ENCODE results near the gene PPP1R14B. TPM values are rescaled to one million over a fixed set of nuclear protein-coding genes. Genes with fewer than 3 reads are reported as not detected.

Gene PPP1R14B
- total and polyA plus RNA-seq, 4 donors: 24.2 to 57.6 (median 38.3) TPM

DNA sequence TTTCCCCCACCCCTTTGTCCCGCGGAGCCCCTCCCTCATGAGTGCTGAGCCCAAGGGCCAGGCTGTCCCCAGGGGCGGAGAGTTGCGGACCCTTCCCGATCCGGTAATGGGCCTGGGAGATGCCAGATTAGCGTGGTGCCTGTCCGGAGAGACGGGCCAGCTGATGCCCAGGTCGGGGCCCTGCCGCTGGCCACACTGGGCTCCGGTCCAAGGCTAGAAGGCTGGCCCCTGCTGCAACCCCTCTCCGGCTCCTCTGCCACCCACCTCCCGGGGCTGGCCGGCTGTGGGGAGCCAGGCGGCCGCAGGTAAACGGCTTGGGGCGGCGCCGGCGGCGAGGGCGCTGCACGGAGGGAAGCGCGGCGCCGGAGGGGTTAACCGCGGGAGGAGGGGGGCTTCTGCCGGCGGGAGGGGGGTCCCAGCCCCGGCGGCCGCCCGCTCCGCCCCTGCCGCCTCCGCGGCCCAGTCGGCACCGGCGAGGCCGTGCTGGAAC is 44.6 kb upstream of the PPP1R14B start, which contains the start of gene KCNK4:
Gene KCNK4, plus strand, starts transcription at position 41 of the 490 bp plus-strand sequence. CDS start 1,717 bp downstream, outside the sequence.
- WGBS: 6% methylated on average over 45 of the region's 45 CpGs

DNA sequence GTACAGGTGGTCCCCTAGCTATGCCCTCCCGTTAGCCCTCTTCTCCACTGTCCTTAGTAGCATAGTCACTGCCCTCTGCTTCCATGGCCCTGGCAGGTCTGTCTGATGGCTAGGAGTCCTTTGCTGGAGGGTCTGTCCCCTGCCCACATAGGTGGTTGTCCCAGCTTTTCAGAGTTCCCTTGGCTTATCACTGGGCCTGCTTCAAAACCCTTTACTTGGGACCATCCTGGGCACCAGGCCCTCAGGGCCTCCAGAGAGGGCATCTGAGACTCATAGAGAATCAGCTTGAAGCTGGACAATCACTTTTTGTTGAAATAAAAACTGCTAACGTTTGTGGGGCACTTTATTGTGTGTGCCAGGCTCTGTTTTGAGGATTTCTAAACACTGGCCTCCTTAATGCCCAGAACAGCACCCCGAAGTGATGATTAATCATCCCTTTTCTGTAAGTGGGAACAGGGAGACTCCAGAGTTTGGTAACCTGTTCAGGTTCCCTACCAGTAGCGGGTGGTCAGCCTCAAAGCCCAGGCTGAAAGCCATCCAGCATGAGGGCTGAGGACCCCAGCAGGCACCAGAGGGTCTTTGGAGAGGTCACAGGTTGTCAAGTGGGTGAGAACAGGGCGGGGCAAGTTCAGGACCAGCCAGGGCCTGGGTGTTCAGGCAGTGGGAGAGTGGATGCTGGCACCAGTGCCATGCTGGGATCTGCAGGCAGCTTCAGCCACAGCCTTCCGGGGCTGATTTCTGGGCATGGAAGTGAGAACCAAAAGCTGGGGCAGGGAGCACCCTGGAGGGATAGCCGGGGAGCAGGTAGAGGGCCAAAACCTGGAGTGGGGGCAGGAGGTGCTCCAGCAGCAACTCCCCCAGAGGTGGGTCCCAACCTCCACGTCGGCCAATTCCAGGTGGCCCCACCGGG is 43.9 kb upstream of the PPP1R14B start:
- no peak for TF ChIP-seq JUND (IDR thresholded peaks at IDR 0.05)
- H3K27me3 ChIP-seq (ENCODE audit: control insufficient read depth in 4 of 4, insufficient read depth in 4 of 4, low read length in 3 of 4): peaks cover 0 to 12% (median 4%) of the 10 kb centered on the region in 4 donors
- H3K4me3 ChIP-seq (ENCODE audit: low read depth in 1 of 3, low read length in 3 of 3): no peak overlapping the region
- H3K36me3 ChIP-seq (ENCODE audit: control insufficient read depth in 4 of 4, insufficient read depth in 3 of 4, low read depth in 1 of 4, low read length in 3 of 4): no peaks in the 10 kb centered on the region
- peaks cover 11 to 38% (median 13%) of the 10 kb centered on the region in 4 donors for H3K4me1 ChIP-seq (ENCODE audit: control insufficient read depth in 4 of 4, insufficient read depth in 4 of 4, low read length in 3 of 4)
- 55% methylated on average over 10 of the region's 10 CpGs for WGBS
- DNase-seq (ENCODE audit: low spot score): no peak
- no peak overlapping the region for H3K27ac ChIP-seq (ENCODE audit: low read depth in 1 of 2, low read length in 2 of 2)
- H3K9me3 ChIP-seq (ENCODE audit: control insufficient read depth in 4 of 4, low read length in 3 of 4): no peaks in the 10 kb centered on the region
- no peak overlapping the region for H3K9ac ChIP-seq (ENCODE audit: low read depth in 1 of 2, low read length in 2 of 2)

More for the DNA sequence above, 44.6 kb upstream of the PPP1R14B start, which contains the start of gene KCNK4:
- Histone ChIP-seq H3K4me3 (ENCODE audit: low read depth in 1 of 3, low read length in 3 of 3) (peak within 1 kb of the TSS in 1 of 3 donors; percentile 32), H3K9me3 (ENCODE audit: control insufficient read depth in 4 of 4, low read length in 3 of 4) (no peaks in the 10 kb centered on the region), H3K27me3 (ENCODE audit: control insufficient read depth in 4 of 4, insufficient read depth in 4 of 4, low read length in 3 of 4) (peaks cover 0 to 13% (median 4%) of the 10 kb centered on the region in 4 donors), H3K4me1 (ENCODE audit: control insufficient read depth in 4 of 4, insufficient read depth in 4 of 4, low read length in 3 of 4) (peaks cover 6 to 33% (median 10%) of the 10 kb centered on the region in 4 donors), H3K27ac (ENCODE audit: low read depth in 1 of 2, low read length in 2 of 2) (no peak within 1 kb of the TSS), H3K9ac (ENCODE audit: low read depth in 1 of 2, low read length in 2 of 2) (no peak within 1 kb of the TSS), H3K36me3 (ENCODE audit: control insufficient read depth in 4 of 4, insufficient read depth in 3 of 4, low read depth in 1 of 4, low read length in 3 of 4) (no peaks in the 10 kb centered on the region)
- TF ChIP-seq SP1 (IDR thresholded peaks at IDR 0.05): no peak
- no peak for TF ChIP-seq GABPA (IDR thresholded peaks at IDR 0.05 in 1 of 2, conservative IDR thresholded peaks at IDR 0.05 in 1 of 2)
- no peak for TF ChIP-seq TAF1 (conservative IDR thresholded peaks at IDR 0.05)
- TF ChIP-seq EGR1 (IDR thresholded peaks at IDR 0.05; ENCODE audit: low read depth in 2 of 2): no peak
- TF ChIP-seq HNF4G (IDR thresholded peaks at IDR 0.05): no peak
- TF ChIP-seq RAD21 (IDR thresholded peaks at IDR 0.05): no peak
- TF ChIP-seq FOXA2 (IDR thresholded peaks at IDR 0.05): no peak
- TF ChIP-seq ZBTB33 (IDR thresholded peaks at IDR 0.05): no peak
- TF ChIP-seq ATF3 (IDR thresholded peaks at IDR 0.05): no peak
- no peak for TF ChIP-seq RXRA (IDR thresholded peaks at IDR 0.05)
- no peak for TF ChIP-seq MAX (IDR thresholded peaks at IDR 0.05)
- DNase-seq (ENCODE audit: low spot score): no peak

GRCh38 chr11:64289002-64289564 is 42.3 kb upstream of the PPP1R14B start:
- Histone ChIP-seq H3K36me3 (ENCODE audit: control insufficient read depth in 4 of 4, insufficient read depth in 3 of 4, low read depth in 1 of 4, low read length in 3 of 4) (no peaks in the 10 kb centered on the region), H3K9ac (ENCODE audit: low read depth in 1 of 2, low read length in 2 of 2) (no peak overlapping the region), H3K27me3 (ENCODE audit: control insufficient read depth in 4 of 4, insufficient read depth in 4 of 4, low read length in 3 of 4) (peaks cover 0 to 4% (median 2%) of the 10 kb centered on the region in 4 donors), H3K9me3 (ENCODE audit: control insufficient read depth in 4 of 4, low read length in 3 of 4) (no peaks in the 10 kb centered on the region), H3K27ac (ENCODE audit: low read depth in 1 of 2, low read length in 2 of 2) (no peak overlapping the region), H3K4me1 (ENCODE audit: control insufficient read depth in 4 of 4, insufficient read depth in 4 of 4, low read length in 3 of 4) (peaks cover 14 to 41% (median 15%) of the 10 kb centered on the region in 4 donors), H3K4me3 (ENCODE audit: low read depth in 1 of 3, low read length in 3 of 3) (no peak overlapping the region)
- no peak for DNase-seq (ENCODE audit: low spot score)
- WGBS: 94% methylated on average over 13 of the region's 13 CpGs
- TF ChIP-seq, protein P1, sequence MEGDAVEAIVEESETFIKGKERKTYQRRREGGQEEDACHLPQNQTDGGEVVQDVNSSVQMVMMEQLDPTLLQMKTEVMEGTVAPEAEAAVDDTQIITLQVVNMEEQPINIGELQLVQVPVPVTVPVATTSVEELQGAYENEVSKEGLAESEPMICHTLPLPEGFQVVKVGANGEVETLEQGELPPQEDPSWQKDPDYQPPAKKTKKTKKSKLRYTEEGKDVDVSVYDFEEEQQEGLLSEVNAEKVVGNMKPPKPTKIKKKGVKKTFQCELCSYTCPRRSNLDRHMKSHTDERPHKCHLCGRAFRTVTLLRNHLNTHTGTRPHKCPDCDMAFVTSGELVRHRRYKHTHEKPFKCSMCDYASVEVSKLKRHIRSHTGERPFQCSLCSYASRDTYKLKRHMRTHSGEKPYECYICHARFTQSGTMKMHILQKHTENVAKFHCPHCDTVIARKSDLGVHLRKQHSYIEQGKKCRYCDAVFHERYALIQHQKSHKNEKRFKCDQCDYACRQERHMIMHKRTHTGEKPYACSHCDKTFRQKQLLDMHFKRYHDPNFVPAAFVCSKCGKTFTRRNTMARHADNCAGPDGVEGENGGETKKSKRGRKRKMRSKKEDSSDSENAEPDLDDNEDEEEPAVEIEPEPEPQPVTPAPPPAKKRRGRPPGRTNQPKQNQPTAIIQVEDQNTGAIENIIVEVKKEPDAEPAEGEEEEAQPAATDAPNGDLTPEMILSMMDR (IDR thresholded peaks at IDR 0.05; ENCODE audit: low read depth, low read length, missing input control): no peak
- TF ChIP-seq ATF3 (IDR thresholded peaks at IDR 0.05) (no peak), RAD21 (IDR thresholded peaks at IDR 0.05) (no peak), EGR1 (IDR thresholded peaks at IDR 0.05; ENCODE audit: low read depth in 2 of 2) (no peak), ZBTB33 (IDR thresholded peaks at IDR 0.05) (no peak)
